Activated T-helper 1 cell treated with anti-CD3 and anti-CD28 coated beads, Interleukin-12 subunit alpha, Interleukin-12 subunit beta, Interleukin-2, Interleukin-4 antibody, amounts not matched to agents 30 ng/mL and 10 ng/mL and 1 ng/mL, durations not matched to agents 14 hours and 24 hours and 36 hours (primary cell): Measurements from ENCODE around the gene HIC1. TPM values are rescaled to one million over a fixed set of nuclear protein-coding genes. Genes with fewer than 3 reads are reported as not detected.

Experiments
- DNase-seq: peaks from one replicate; pipeline ENCODE4 v3.0.0; 2021; ENCODE audit warnings: low spot score
- H3K27ac Mint-ChIP-seq: one replicate; pipeline ENCODE4 v1.8.0; 2021; ENCODE audit warnings: mild to moderate bottlenecking, mixed read lengths
- H3K27me3 Mint-ChIP-seq: one replicate; pipeline ENCODE4 v1.8.0; 2022; ENCODE audit warnings: mild to moderate bottlenecking, moderate library complexity, mixed read lengths; ENCODE audit not compliant: insufficient read depth
- H3K36me3 Mint-ChIP-seq: one replicate; pipeline ENCODE4 v1.8.0; 2021; ENCODE audit warnings: low read depth, mixed read lengths
- H3K4me1 Mint-ChIP-seq: one replicate; pipeline ENCODE4 v1.8.0; 2021; ENCODE audit warnings: low read depth, mixed read lengths
- H3K4me3 Mint-ChIP-seq: one replicate; pipeline ENCODE4 v1.8.0; 2021; ENCODE audit warnings: mild to moderate bottlenecking, moderate library complexity, mixed read lengths
- H3K9me3 Mint-ChIP-seq: one replicate; pipeline ENCODE4 v1.8.0; 2021; ENCODE audit warnings: mixed read lengths
- intact Hi-C: fragments of 100-400 bp; cut with micrococcal nuclease; formaldehyde crosslinking; loops from one replicate; pipeline ENCODE4 v1.15.1; 2024
- total RNA-seq: library from RNA; stranded (reverse); gene quantifications from 2 replicates; pipeline ENCODE4 v1.2.3, GENCODE V29; 2022

The HIC1 gene
- total RNA-seq, 1 donor from 2014 or later: 47.0 TPM

DNA sequence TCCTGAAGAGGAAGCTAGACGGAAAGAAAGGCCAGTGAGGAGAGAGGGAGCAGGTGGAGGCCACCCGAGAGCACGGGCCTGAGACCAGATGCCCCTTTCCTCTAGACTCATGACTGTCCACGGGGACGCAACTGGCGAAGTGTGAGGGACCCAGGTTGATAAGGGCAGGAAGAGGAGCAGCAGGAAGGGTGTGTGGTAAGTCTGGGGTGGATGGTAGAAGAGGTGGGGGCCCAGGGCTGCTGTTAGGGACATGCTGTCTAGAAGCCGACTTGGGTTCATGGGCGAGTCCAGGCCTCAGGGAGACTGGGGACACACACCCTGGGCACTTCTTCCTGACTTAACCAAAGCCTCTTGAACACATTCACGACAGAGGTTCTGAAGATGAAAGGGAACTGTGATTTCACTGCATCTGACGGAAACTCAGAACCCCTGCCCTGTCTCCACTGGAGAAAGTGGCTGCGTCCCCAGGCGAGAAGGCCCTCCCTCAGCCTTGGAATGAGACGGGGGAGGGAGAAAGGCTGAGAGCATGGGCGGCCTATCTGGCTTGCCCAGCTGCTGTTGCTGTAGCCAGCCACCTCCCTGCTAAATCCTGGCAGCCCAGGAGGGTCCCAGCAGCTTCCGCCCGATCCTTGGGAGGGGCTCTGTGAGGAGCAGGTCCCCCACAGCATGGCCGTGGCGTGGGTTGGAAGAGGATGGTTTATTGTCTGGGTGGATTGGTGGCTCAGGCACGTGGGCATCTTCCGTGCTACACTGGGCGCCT, 6.0 kb downstream of the HIC1 start:
- no peak for DNase-seq
- Mint-ChIP-seq H3K4me1 (peaks cover 53% of the 10 kb centered on the region), H3K27me3 (no peaks in the 10 kb centered on the region), H3K4me3 (peak overlapping the region; percentile 81), H3K36me3 (peaks cover 45% of the 10 kb centered on the region), H3K27ac (peak overlapping the region; percentile 71), H3K9me3 (no peaks in the 10 kb centered on the region)
- intact Hi-C loops: no loop called here

DNA sequence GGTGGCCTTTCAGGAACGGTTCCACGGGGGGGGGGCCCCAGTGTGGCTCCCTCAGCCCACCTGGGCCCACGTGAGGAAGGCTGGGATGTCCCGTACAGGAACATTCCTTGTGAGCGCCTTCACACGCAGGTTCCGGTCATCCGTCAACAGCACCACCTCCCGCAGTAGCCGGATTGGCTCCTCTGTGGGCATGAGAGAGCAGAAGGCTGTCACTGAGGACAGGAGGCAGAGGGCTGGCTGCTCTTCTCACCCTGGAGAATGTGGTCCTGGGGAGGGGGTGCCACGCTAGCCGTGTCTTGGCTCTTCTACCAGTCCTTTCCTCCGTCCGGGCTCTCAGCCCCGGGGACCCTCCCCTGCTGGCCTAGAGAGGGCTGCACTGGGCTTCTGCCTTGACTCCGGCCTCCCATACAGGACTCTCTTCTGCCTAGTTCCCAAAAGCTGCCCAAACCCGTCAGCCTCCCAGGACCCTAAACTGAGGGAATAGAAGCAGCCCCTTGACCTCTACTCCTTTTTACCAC, 6.6 kb downstream of the HIC1 start:
- H3K9me3 Mint-ChIP-seq: no peaks in the 10 kb centered on the region
- intact Hi-C loops: no loop called here
- DNase-seq: no peak
- no peak overlapping the region for H3K4me3 Mint-ChIP-seq
- H3K27me3 Mint-ChIP-seq: no peaks in the 10 kb centered on the region
- peaks cover 59% of the 10 kb centered on the region for H3K4me1 Mint-ChIP-seq
- H3K36me3 Mint-ChIP-seq: peaks cover 45% of the 10 kb centered on the region
- peak overlapping the region; percentile 56 for H3K27ac Mint-ChIP-seq

DNA sequence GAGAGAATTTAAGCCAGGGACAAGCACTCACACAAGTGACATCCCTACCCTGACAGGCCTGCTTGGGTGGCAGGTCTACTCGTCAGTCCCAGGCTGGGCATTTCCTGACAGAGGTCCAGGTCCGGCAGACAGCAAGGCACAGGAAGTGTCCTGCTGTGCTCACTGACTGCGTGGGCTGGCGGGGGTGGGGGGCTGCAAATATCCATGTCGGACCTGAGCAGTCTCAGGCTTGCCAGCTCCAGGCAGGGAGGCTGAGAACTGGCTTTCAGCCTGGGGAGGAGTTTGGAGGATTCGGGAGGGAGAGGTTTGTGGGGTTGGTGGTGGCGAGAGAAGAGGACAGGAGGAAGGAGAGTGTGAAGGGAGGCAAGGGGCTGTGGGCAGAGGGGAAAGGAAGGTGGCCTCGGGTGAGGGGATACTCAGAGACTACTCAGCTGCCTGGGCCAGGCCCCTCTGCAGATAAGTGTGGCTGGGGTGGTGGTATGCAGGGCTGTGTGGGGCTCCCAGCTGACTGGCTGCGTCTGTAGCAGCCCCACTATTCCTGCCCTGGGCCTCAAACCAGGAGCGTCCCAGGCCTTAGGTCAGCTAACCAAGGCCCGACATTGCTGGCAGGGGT, 7.8 kb downstream of the HIC1 start:
- Mint-ChIP-seq H3K4me3 (no peak overlapping the region), H3K4me1 (peaks cover 59% of the 10 kb centered on the region), H3K9me3 (no peaks in the 10 kb centered on the region), H3K27me3 (no peaks in the 10 kb centered on the region), H3K36me3 (peaks cover 48% of the 10 kb centered on the region), H3K27ac (peak overlapping the region; percentile 79)
- intact Hi-C loops: no loop called here
- DNase-seq: no peak

DNA sequence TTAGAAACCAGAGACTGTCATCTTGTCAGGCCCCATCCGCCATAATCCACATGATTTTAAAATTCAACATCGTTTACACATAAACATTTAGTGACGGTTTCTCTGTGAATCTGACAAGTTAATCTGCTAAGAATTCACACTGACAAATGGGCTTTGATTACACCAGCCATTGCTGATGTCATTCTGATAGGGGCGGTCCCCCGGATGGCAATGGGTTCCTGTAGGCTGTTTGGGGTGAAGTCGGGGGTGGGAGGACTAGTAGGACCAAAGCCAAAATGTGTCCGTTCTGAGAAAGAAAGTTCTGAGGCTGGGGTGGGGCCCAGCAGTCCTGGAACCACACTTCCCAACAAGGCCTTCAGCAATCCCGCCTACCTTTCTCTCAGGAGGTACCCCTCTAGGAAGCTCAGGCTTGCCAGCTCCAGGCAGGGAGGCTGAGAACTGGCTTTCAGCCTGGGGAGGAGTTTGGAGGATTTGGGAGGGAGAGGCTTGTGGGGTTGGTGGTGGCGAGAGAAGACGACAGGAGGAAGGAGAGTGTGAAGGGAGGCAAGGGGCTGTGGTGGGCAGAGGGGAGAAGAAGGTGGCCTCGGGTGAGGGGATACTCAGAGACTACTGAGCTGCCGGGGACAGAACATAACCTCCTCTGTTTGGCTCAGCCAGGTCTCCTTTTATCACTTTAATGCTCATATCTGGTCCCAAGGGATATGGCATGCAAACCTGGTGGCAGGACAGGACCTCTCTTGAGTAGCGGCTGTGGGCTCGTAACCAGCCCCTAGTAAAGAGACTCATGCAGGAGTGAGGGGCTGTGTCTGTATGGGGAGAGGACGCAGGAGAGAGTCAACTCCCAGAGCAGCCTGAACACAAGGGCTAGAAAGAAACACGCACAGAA, 8.6 kb downstream of the HIC1 start:
- intact Hi-C loops: no loop called here
- H3K27ac Mint-ChIP-seq: peak overlapping the region; percentile 79
- H3K4me3 Mint-ChIP-seq: no peak overlapping the region
- H3K36me3 Mint-ChIP-seq: peaks cover 47% of the 10 kb centered on the region
- H3K9me3 Mint-ChIP-seq: no peaks in the 10 kb centered on the region
- H3K27me3 Mint-ChIP-seq: no peaks in the 10 kb centered on the region
- DNase-seq: no peak
- peaks cover 66% of the 10 kb centered on the region for H3K4me1 Mint-ChIP-seq

DNA sequence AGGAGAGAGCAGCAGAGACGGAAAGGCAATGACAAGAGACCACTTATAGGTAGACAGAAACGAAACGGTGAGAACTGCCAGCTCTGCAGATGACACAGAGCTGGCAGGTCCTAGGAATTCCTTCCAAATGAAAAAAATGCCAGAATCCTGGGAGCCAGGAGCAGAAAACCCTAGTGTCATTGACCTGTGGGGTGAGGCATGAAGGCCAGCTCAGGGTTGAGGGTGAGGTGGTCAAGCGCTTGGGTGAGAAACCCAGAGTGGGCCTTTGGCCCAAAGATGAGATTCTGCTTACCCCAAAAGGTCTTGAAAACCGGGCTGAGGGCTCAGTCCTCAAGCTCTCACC, 9.2 kb downstream of the HIC1 start:
- Mint-ChIP-seq H3K4me3 (no peak overlapping the region), H3K36me3 (peaks cover 53% of the 10 kb centered on the region), H3K9me3 (no peaks in the 10 kb centered on the region), H3K4me1 (peaks cover 72% of the 10 kb centered on the region), H3K27me3 (no peaks in the 10 kb centered on the region), H3K27ac (peak overlapping the region; percentile 86)
- DNase-seq: no peak
- intact Hi-C loops: no loop called here

DNA sequence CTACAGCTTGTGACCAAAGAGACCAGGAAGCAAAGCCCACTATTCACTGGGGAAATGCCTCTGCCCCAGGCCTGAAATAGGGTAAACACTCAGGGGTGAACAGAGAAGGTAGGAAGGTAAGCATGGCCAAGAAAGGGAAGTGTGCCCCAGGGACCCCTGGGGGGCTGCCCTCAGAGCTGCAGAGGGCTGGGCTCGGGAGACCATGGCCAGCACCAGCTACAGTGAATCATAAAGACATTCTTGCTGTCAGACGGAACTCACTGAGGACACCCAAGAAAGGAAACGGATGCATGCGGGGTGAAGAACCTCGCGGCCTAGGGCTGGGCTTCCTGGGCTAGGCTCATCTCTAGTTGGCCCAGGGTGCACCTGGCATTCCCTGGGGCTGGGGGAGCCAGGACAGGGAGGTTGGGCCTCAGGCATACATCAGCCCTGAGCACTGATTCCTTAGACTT, 9.6 kb downstream of the HIC1 start:
- H3K27me3 Mint-ChIP-seq: no peaks in the 10 kb centered on the region
- intact Hi-C loops: no loop called here
- DNase-seq: no peak
- H3K27ac Mint-ChIP-seq: peak overlapping the region; percentile 86
- H3K9me3 Mint-ChIP-seq: no peaks in the 10 kb centered on the region
- H3K4me1 Mint-ChIP-seq: peaks cover 72% of the 10 kb centered on the region
- no peak overlapping the region for H3K4me3 Mint-ChIP-seq
- peaks cover 49% of the 10 kb centered on the region for H3K36me3 Mint-ChIP-seq

DNA sequence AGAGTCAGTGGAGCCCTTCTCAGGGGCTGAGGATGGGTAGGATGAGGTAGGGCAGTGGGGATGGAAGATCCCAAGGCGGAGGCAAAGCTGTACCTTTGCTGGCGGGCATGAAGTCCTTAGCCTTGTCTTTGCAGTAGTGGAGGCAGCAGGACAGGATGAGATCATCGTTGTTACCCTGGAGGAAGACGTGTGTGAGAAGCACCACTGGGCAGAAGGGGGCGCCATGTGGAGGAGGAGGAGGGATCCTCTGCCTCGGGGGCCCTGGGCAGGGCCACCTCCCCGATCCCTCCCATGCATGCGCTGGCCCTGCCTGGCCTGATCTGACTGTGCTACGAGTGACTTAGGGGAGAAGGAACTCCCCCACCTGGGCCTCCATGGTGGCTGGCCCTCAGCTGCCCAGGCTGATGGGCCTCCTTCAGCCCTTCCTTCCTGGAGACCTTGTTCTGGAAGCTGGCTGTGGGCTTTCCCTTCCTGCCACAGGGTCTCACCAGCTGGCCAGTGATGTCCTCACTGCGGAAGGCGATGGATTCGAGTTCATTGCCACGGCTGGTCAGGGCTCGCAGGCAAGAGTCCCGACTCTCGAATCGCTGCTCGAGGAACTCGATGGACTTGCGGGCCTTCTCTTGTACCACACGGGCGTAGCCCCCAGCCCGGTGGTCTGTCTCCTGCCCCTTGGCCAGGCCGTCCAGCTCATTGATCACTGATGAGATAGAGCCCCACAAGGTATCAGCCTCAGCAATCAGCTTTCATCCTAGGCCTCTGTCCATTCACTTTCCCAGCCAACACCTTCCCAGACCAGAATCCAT, 10.3 kb downstream of the HIC1 start:
- DNase-seq: peak; percentile 55
- Mint-ChIP-seq H3K27me3 (no peaks in the 10 kb centered on the region), H3K4me1 (peaks cover 73% of the 10 kb centered on the region), H3K4me3 (no peak overlapping the region), H3K36me3 (peaks cover 49% of the 10 kb centered on the region), H3K27ac (peak overlapping the region; percentile 86), H3K9me3 (no peaks in the 10 kb centered on the region)
- intact Hi-C loops: no loop called here

DNA sequence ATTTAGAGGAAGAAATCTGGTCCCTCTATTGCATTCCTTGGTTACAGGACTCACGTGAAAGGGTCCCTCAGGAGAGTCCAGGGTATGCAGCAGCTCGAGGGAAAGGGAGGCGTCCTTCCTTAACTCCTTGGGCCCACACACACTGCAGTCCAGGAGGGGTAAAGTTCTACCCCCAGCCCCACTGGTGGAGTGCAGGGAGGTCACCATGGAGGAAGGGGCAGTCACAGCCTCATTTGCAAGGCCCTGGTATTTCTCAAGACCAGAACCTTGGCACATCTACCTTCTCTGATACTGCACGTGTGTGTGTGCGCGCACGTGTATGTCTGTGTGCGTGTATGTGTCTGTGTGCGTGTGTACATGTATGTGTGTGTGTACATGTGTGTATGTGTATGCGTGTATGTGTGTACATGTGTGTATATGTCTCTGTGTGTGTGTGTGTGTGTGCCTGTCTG, 11.1 kb downstream of the HIC1 start:
- Mint-ChIP-seq H3K27ac (peak overlapping the region; percentile 70), H3K36me3 (peaks cover 49% of the 10 kb centered on the region), H3K4me1 (peaks cover 75% of the 10 kb centered on the region), H3K9me3 (no peaks in the 10 kb centered on the region), H3K4me3 (no peak overlapping the region), H3K27me3 (no peaks in the 10 kb centered on the region)
- intact Hi-C loops: no loop called here
- DNase-seq: no peak

DNA sequence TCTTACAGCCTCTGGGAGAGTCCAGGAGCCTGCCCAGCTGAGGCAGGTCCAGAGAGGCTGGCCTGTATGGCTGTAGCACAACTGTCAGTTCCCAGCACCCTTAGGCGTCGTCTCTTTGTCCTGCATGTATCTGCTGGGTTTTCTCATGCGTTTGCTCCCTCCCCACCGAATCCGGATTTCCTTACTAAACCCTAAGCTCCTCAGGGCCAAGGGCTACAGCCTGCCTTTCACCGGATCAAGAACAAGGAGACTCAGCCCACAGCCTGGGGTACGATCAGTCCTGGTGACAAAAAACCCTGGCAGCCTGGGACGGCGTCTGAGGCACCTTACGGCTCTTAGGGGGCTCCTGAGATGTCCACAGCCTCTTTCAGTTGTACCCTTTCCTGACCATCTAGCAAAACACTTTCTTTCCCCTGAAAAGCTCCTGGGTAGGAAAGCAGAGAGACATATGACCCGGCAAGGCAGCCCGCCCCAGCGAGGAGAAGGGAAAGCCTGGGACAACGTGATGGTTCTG, 12.2 kb downstream of the HIC1 start:
- H3K36me3 Mint-ChIP-seq: peaks cover 50% of the 10 kb centered on the region
- H3K27ac Mint-ChIP-seq: no peak overlapping the region
- no peaks in the 10 kb centered on the region for H3K27me3 Mint-ChIP-seq
- intact Hi-C loops: no loop called here
- no peaks in the 10 kb centered on the region for H3K9me3 Mint-ChIP-seq
- no peak overlapping the region for H3K4me3 Mint-ChIP-seq
- DNase-seq: no peak
- H3K4me1 Mint-ChIP-seq: peaks cover 76% of the 10 kb centered on the region

DNA sequence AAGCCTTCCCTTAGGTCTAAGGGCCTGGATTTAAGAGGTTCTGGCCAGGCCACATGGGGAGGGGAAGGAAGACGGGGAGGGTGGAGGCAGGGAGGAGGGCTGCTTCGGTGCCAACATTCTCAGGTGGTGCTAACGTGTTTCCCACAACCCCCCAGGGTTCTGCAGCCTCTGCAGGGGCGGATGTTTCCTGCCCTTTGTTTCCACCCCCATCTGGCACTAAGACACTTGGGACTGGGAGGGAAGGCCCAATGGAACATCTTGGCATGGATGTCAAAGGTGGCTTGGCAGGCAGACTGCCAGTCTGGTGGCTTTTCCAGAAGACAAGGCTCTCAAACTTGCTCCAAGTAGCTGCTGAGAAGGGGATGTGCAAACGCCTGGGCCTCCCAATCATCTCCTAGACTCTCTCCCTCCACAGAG, 12.7 kb downstream of the HIC1 start:
- H3K4me1 Mint-ChIP-seq: peaks cover 73% of the 10 kb centered on the region
- H3K27ac Mint-ChIP-seq: peak overlapping the region; percentile 9
- intact Hi-C loops: no loop called here

DNA sequence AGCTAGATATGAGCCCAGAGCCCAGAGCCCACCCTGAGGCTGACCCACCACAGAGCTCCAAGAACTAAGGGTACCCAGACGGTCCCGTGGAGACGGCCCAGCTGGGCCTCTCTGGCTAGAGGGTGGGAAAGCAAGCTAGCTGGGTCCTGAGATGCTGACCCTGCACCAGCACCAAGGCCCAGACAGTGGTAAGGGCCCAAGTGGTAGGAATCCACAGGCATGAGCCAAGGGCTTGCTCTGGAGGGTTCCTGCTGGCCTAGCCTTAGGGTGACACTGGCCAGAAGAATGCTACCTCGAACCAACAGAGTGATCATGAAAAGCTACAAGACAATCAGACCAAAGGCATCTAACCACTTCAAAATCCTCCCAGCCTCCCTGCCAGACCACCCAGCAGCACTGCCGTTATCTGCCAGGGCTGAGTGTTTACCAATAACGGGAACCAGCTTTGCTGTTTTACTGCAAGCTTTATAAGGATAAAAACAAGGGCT, 13.2 kb downstream of the HIC1 start:
- peaks cover 51% of the 10 kb centered on the region for H3K36me3 Mint-ChIP-seq
- H3K27ac Mint-ChIP-seq: peak overlapping the region; percentile 9
- H3K4me3 Mint-ChIP-seq: peak overlapping the region; percentile 11
- no peak for DNase-seq
- intact Hi-C loops: no loop called here
- H3K4me1 Mint-ChIP-seq: peaks cover 74% of the 10 kb centered on the region
- H3K27me3 Mint-ChIP-seq: no peaks in the 10 kb centered on the region
- H3K9me3 Mint-ChIP-seq: no peaks in the 10 kb centered on the region

More for the DNA sequence above, 12.7 kb downstream of the HIC1 start:
- no peak for DNase-seq
- no peak overlapping the region for H3K4me3 Mint-ChIP-seq
- no peaks in the 10 kb centered on the region for H3K9me3 Mint-ChIP-seq
- peaks cover 50% of the 10 kb centered on the region for H3K36me3 Mint-ChIP-seq
- H3K27me3 Mint-ChIP-seq: no peaks in the 10 kb centered on the region

DNA sequence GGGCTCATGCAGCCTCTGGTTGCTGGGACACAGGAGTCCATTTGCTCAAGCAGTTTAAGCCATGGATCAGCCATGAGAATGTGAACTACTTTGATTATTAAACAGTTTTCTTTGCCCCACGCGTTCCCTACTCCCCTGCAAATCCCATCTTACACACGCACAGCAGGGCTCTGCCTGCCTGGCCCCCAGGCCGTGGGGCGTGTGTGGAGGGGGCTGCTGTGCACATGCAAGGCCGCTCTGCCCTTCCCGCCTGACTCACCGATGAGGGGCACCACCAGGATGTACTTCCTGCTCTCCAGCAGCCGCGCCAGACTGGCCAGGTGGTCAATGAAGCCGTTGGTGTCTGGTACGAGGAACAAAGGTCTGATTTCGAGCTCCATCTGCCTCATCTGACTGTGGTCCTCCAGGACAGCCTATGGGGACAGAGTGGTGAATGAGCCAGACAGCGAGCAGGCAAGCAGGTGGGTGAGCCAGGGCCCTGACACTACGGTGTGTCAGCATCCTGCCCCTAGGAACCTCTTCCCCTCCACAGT, 13.7 kb downstream of the HIC1 start:
- intact Hi-C loops: no loop called here
- peaks cover 69% of the 10 kb centered on the region for H3K4me1 Mint-ChIP-seq
- H3K27me3 Mint-ChIP-seq: no peaks in the 10 kb centered on the region
- peaks cover 50% of the 10 kb centered on the region for H3K36me3 Mint-ChIP-seq
- peak overlapping the region; percentile 92 for H3K27ac Mint-ChIP-seq
- DNase-seq: no peak
- peak overlapping the region; percentile 17 for H3K4me3 Mint-ChIP-seq
- no peaks in the 10 kb centered on the region for H3K9me3 Mint-ChIP-seq
